GM12878 (cell line): ENCODE data around the gene PRR5L. TPM values are rescaled to one million over a fixed set of nuclear protein-coding genes. Genes with fewer than 3 reads are reported as not detected.

Source experiments
- ATAC-seq: fragments of 200-7000 bp; cut with Tn5 transposase; 3 replicates; pipeline ENCODE4 v1.9.1; 2020; ENCODE audit warnings: mild to moderate bottlenecking, moderate library complexity
- BruUV-seq: library from RNA; stranded (reverse); fragments of 400-500 nt; replicated peaks from 2 replicates; lab custom pipeline; 2021; lab: Mats Ljungman, UMichigan
- CTCF ChIA-PET: fragments of 300-600 bp; sonication (Branson Sonifier 250); formaldehyde crosslinking; extraction: SDS; loops from one replicate; lab custom pipeline; 2021; ENCODE audit warnings: inconsistent platforms; lab: Yijun Ruan, JAX
- POLR2A ChIA-PET: fragments of 350-600 bp; formaldehyde crosslinking; extraction: SDS; loops from one replicate; lab custom pipeline; 2021; ENCODE audit warnings: inconsistent platforms; lab: Charles Lee
- RAD21 ChIA-PET: fragments of 300-600 bp; sonication (Branson Sonifier 250); formaldehyde crosslinking; loops from one replicate; lab custom pipeline; 2023; ENCODE audit warnings: antibody characterized with exemption; ENCODE audit not compliant: unreplicated experiment; lab: Charles Lee
- SMC1A ChIA-PET: fragments of 300-600 bp; sonication (Branson Sonifier 250); formaldehyde crosslinking; loops from one replicate; lab custom pipeline; 2023; ENCODE audit not compliant: unreplicated experiment, uncharacterized antibody; lab: Charles Lee
- DNase-seq: peaks from one replicate; pipeline ENCODE4 v3.0.0-alpha.2; 2011; ENCODE audit warnings: low read depth, low spot score
- FAIRE-seq: peaks from 3 replicates; lab custom pipeline; 2011; peaks lifted over from hg19 to GRCh38; lab: Jason Lieb, UNC
- H2AFZ ChIP-seq: 2 replicates; pipeline ENCODE4 v1.6.0; 2011; ENCODE audit warnings: low read depth, low read length, control low read depth; ENCODE audit not compliant: control insufficient read depth
- H3K27ac ChIP-seq: 2 replicates; pipeline ENCODE4 v1.5.1; 2011; ENCODE audit warnings: control low read depth; ENCODE audit not compliant: control insufficient read depth, insufficient read depth
- H3K27me3 ChIP-seq, 2 experiments: replicated peaks in 1 of 2; 2 replicates each; pipeline versions ENCODE4 v1.6.0 to v1.6.1; 2011; ENCODE audit warnings: low read length in 1 of 2; ENCODE audit not compliant: control insufficient read depth in 2 of 2, insufficient read depth in 2 of 2
- H3K36me3 ChIP-seq, 2 experiments: 2 replicates each; pipeline ENCODE4 v1.5.1; 2011; ENCODE audit warnings: low read length in 1 of 2; ENCODE audit not compliant: control insufficient read depth in 2 of 2, insufficient read depth in 2 of 2
- H3K4me1 ChIP-seq: 2 replicates; pipeline ENCODE4 v1.6.1; 2011; ENCODE audit warnings: mild to moderate bottlenecking, low read length, moderate library complexity, mixed read lengths; ENCODE audit not compliant: control insufficient read depth, insufficient read depth
- H3K4me2 ChIP-seq: 2 replicates; pipeline ENCODE4 v1.6.0; 2011; ENCODE audit warnings: control low read depth; ENCODE audit not compliant: control insufficient read depth, insufficient read depth
- H3K4me3 ChIP-seq: fragments of 200-600 bp; sonication (generic); 2 replicates; pipeline ENCODE4 v1.5.1; 2016
- H3K79me2 ChIP-seq: 2 replicates; pipeline ENCODE4 v1.6.0; 2011; ENCODE audit warnings: low read length; ENCODE audit not compliant: control insufficient read depth, insufficient read depth
- H3K9ac ChIP-seq: 2 replicates; pipeline ENCODE4 v1.8.0; 2011; ENCODE audit warnings: low read length, control low read depth, mixed read lengths; ENCODE audit not compliant: control insufficient read depth, insufficient read depth
- H3K9me3 ChIP-seq: replicated peaks from 3 replicates; pipeline ENCODE4 v1.5.1; 2011; ENCODE audit warnings: mild to moderate bottlenecking, low read length; ENCODE audit not compliant: control insufficient read depth, insufficient read depth
- H4K20me1 ChIP-seq: 2 replicates; pipeline ENCODE4 v1.6.0; 2011; ENCODE audit not compliant: control insufficient read depth, insufficient read depth
- BCL11A ChIP-seq: IDR thresholded peaks from 2 replicates; pipeline ENCODE4 v1.6.1; 2011; ENCODE audit warnings: low read depth, low read length
- BRCA1 ChIP-seq: IDR thresholded peaks from 2 replicates; pipeline ENCODE4 v1.6.1; 2011; ENCODE audit warnings: low read depth, low read length, improper control_type of control experiment
- CBX3 ChIP-seq: fragments of 200-600 bp; sonication (generic); IDR thresholded peaks from 2 replicates; pipeline ENCODE4 v1.6.1; 2016; ENCODE audit warnings: low read depth, borderline replicate concordance
- FOXM1 ChIP-seq: IDR thresholded peaks from 2 replicates; pipeline ENCODE4 v1.6.1; 2012; ENCODE audit warnings: low read depth, mild to moderate bottlenecking, inconsistent platforms, low read length, moderate library complexity
- HDAC6 ChIP-seq: fragments of 200-600 bp; sonication (generic); IDR thresholded peaks from one replicate; pipeline ENCODE4 v1.8.0; 2017; ENCODE audit warnings: antibody characterized with exemption; ENCODE audit not compliant: unreplicated experiment
- IRF5 ChIP-seq: fragments of 450-650 bp; IDR thresholded peaks from 2 replicates; pipeline ENCODE4 v1.6.1; 2017; ENCODE audit warnings: borderline replicate concordance
- NKRF ChIP-seq: fragments of 450-650 bp; conservative IDR thresholded peaks from 2 replicates; pipeline ENCODE4 v1.6.1; 2017; ENCODE audit warnings: mild to moderate bottlenecking, moderate library complexity
- NR2C2 ChIP-seq: IDR thresholded peaks from 2 replicates; pipeline ENCODE4 v1.6.1; 2011; ENCODE audit warnings: borderline replicate concordance, low read depth; ENCODE audit not compliant: control insufficient read depth, insufficient read length
- PML ChIP-seq: IDR thresholded peaks from 2 replicates; pipeline ENCODE4 v1.6.1; 2012; ENCODE audit warnings: low read length, inconsistent platforms
- RELA ChIP-seq: fragments of 450-650 bp; IDR thresholded peaks from 2 replicates; pipeline ENCODE4 v1.8.0; 2014; ENCODE audit warnings: borderline replicate concordance; ENCODE audit not compliant: partially characterized antibody
- RUNX3 ChIP-seq: IDR thresholded peaks from 2 replicates; pipeline ENCODE4 v1.6.1; 2012; ENCODE audit warnings: low read length, inconsistent platforms
- STAT3 ChIP-seq: IDR thresholded peaks from 2 replicates; pipeline ENCODE4 v1.6.1; 2011; ENCODE audit warnings: low read depth, low read length, improper control_type of control experiment
- TBL1XR1 ChIP-seq: IDR thresholded peaks from 2 replicates; pipeline ENCODE4 v1.6.1; 2012; ENCODE audit warnings: low read depth, low read length, improper control_type of control experiment
- USF1 ChIP-seq: IDR thresholded peaks from 2 replicates; pipeline ENCODE4 v1.6.1; 2011; ENCODE audit warnings: borderline replicate concordance, low read depth, mild to moderate bottlenecking, moderate library complexity, mixed read lengths, low read length; ENCODE audit not compliant: insufficient read depth; ENCODE audit errors: extremely low read length
- WRNIP1 ChIP-seq: IDR thresholded peaks from 2 replicates; pipeline ENCODE4 v1.6.1; 2011; ENCODE audit warnings: low read depth, low read length, improper control_type of control experiment, borderline replicate concordance
- ZBTB4 ChIP-seq: fragments of 450-650 bp; formaldehyde crosslinking; IDR thresholded peaks from 2 replicates; pipeline ENCODE4 v1.4.0; 2022; ENCODE audit warnings: mild to moderate bottlenecking, moderate library complexity
- ZSCAN29 ChIP-seq: fragments of 450-650 bp; IDR thresholded peaks from 2 replicates; pipeline ENCODE4 v1.6.1; 2017; ENCODE audit warnings: mild to moderate bottlenecking, moderate library complexity
- WGBS: methylation state at CpG from one replicate; pipeline ENCODE4 v1.1.6; 2016; ENCODE audit warnings: low lambda C conversion rate; ENCODE audit not compliant: insufficient replicate concordance, insufficient coverage; ENCODE audit errors: missing lambda C conversion rate; 5-methylcytosine and 5-hydroxymethylcytosine counted together
- in situ Hi-C: fragments of 300-500 bp; cut with MboI; formaldehyde crosslinking; loops from 9 replicates; pipeline ENCODE4 v1.14.3; 2018; ENCODE audit warnings: mixed read lengths
- intact Hi-C: fragments of 100-400 bp; cut with micrococcal nuclease; formaldehyde crosslinking; loops from one replicate; pipeline ENCODE4 v1.14.2; 2022; ENCODE audit not compliant: unreplicated experiment
- polyA plus RNA-seq, 11 experiments: library from polyadenylated mRNA; depleted of rRNA in 4 of 11; unstranded in 6 of 11; stranded (reverse) in 5 of 11; fragments of >200 nt; fragmentation: Nextera tagmentation in 4 of 11; fragmentation: Illumina TruSeq in 1 of 11; extraction: Ambion mirVana in 4 of 11; extraction: Trizol in 1 of 11; gene quantifications; 1 replicate in 1 of 11; 2 replicates in 10 of 11; pipeline versions ENCODE4 v1.2.1 to v1.2.3, GENCODE V29; 2011 to 2016; ENCODE audit warnings: inconsistent platforms in 2 of 11, missing spikeins in 2 of 11, low read depth in 1 of 11
- total RNA-seq, 4 experiments: library from RNA; depleted of rRNA in 3 of 4; stranded (reverse); fragments of >200 nt in 3 of 4; fragmentation: Illumina TruSeq in 1 of 4; extraction: Trizol in 1 of 4; gene quantifications; 2 replicates each; pipeline versions ENCODE4 v1.2.1 to v1.2.3, GENCODE V29; 2013 to 2021

PRR5L gene
- total and polyA plus RNA-seq, 10 of the 15 experiments (the other 5 are each of a cell fraction or from before 2014, with no cell fraction given), result 0.11 to 4.2 (median 0.67) TPM; not detected in 1

- FAIRE-seq, result no peak
- no peaks in the 10 kb centered on the region for H3K36me3 ChIP-seq
- no peak for ATAC-seq
- no peaks in the 10 kb centered on the region for H3K79me2 ChIP-seq
- no peak overlapping the region for H3K4me2 ChIP-seq
- in situ Hi-C loops, result loop anchor here (5.0 kb wide), 1 partner anchor 51 kb away; no protein-coding TSS in a partner anchor
- no TSS peak for BruUV-seq
- no peak overlapping the region for H3K9ac ChIP-seq
- H2AFZ ChIP-seq, result no peak overlapping the region
- no peaks in the 10 kb centered on the region for H3K4me1 ChIP-seq
- no peaks in the 10 kb centered on the region for H3K9me3 ChIP-seq
- peaks cover 0 to 4% of the 10 kb centered on the region in 2 experiments; a peak in 2 of 4 replicates for H3K27me3 ChIP-seq
- H4K20me1 ChIP-seq, result no peaks in the 10 kb centered on the region
- H3K27ac ChIP-seq, result no peak overlapping the region
- DNase-seq, result no peak
- WGBS, result 14% methylated on average over 3 of the region's 3 CpGs
- TF ChIP-seq PML (no peak), NR2C2 (no peak), WRNIP1 (no peak), IRF5 (no peak), CBX3 (no peak), BRCA1 (no peak), RELA (no peak), ZBTB4 (no peak), TBL1XR1 (no peak), USF1 (no peak), BCL11A (no peak), HDAC6 (no peak), RUNX3 (no peak), ZSCAN29 (no peak), STAT3 (no peak), NKRF (no peak), FOXM1 (no peak)
- intact Hi-C loops, result no loop called here
- ChIA-PET CTCF (interaction anchor here (0.7 to 2.2 kb wide), 4 partner anchors 13 to 157 kb away, joined by 3 to 8 read pairs (median 4); no protein-coding TSS in a partner anchor), RAD21 (no interaction called here), POLR2A (no interaction called here), SMC1A (interaction anchor here (1.5 kb wide), 1 partner anchor 13 kb away, joined by 6 read pairs; no protein-coding TSS in a partner anchor)
- no peak overlapping the region for H3K4me3 ChIP-seq
These were observed 167.7 kb downstream of the PRR5L start for GRCh38 chr11:36463781-36464180.
